Measurements from ENCODE around the gene TMEM144. TPM values are rescaled to one million over a fixed set of nuclear protein-coding genes. Genes with fewer than 3 reads are reported as not detected.

Gene TMEM144
- under 1 TPM in 2 of 5 donors, not detected in 3; 0.09 to 0.32 TPM for total RNA-seq
- 0.11 TPM for total RNA-seq (2013)
- 0 to 2.3 (median 0.07) reads per million in 29 experiments for total RNA-seq

DNA sequence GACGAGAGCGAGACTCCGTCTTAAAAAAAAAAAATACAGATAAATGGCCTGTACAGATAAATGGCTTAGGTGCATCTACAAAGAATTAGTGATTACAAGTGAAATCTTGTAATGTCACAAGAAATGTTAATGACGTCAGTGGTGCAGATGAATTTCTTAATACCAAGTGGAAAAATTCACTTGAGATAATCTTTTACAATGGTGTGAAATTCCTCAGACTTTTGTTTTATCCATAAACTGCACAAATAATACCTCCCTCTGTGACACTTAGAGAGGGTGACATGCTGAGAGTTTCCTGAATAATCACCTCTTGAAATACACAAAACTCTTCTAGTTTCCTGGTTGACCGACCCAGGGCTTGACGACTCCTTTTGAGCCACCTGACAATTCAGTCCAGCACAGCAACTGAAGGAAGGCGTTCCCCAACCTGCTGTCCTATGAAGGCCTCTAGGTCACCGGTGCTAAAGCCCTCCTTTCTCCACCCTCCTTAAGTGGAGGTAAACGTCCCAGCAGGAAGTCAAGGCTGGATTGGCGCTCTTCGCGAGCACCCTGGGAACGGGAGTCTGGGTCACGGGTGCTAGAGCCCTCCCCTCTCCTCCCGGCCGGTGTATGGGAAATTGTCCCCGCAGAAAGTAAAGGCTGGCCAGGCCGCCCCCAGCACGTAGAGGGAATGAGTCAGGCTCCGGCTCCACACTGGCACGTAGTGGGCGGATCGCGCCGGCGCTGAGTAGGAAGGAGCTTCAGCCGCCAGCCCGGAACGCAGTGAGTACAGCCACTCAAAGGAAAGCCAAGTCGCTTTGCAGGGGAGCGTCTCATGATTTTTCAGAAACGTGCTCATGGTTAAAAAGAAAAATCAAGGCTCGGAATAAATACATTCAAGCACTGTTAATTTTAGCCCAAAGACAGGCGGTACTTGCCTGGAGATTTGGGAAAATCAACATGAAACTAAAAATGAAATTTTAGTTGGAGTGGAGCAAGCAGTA is at the start of gene TMEM144:
TSS of gene TMEM144 (plus strand) at position 662 of the 983 bp plus-strand sequence. CDS start 2,182 bp downstream, outside the sequence.
- H3K4me1 ChIP-seq (ENCODE audit: control insufficient read depth in 1 of 2, extremely low read depth in 1 of 2, insufficient read depth in 2 of 2, low read length in 2 of 2), result peaks cover 5 to 10% of the 10 kb centered on the region in 2 experiments
- no peak within 1 kb of the TSS for H3K27ac Mint-ChIP-seq
- no peaks in the 10 kb centered on the region for H3K36me3 ChIP-seq (ENCODE audit: control insufficient read depth in 2 of 2, extremely low read depth in 1 of 2, insufficient read depth in 1 of 2, low read length in 1 of 2)
- 7% methylated on average over 18 of the region's 34 CpGs for WGBS (ENCODE audit: insufficient coverage)
- CTCF ChIA-PET, result no interaction called here
- peaks cover 0 to 29% of the 10 kb centered on the region in 2 donors for H3K27me3 Mint-ChIP-seq
- POLR2A ChIA-PET, result no interaction called here
- H3K4me3 ChIP-seq (ENCODE audit: control insufficient read depth in 1 of 2, extremely low read depth in 1 of 2, low read length in 1 of 2), result peak within 1 kb of the TSS; percentile 7 to 68
- DNase-seq (peak in 21 of 35 experiments; percentile 0 to 37 (median 6)), ATAC-seq (replicated peaks in 1 of 4) (peak in 3 of 4 experiments; percentile 70 to 77 (median 73))
- peaks cover 0 to 5% of the 10 kb centered on the region in 2 experiments for H3K27me3 ChIP-seq (replicated peaks in 1 of 2; ENCODE audit: control insufficient read depth in 2 of 2, extremely low read depth in 1 of 2, insufficient read depth in 2 of 2, low read length in 1 of 2)
- H3K4me3 Mint-ChIP-seq, result peak within 1 kb of the TSS; percentile 67 to 82 (median 70)
- H3K27ac ChIP-seq (ENCODE audit: low read length), result no peak within 1 kb of the TSS
- no peaks in the 10 kb centered on the region for H3K9me3 ChIP-seq
- H3K9me3 Mint-ChIP-seq, result no peaks in the 10 kb centered on the region
- peaks cover 14 to 22% (median 19%) of the 10 kb centered on the region in 3 donors for H3K4me1 Mint-ChIP-seq
- no peaks in the 10 kb centered on the region for H3K36me3 Mint-ChIP-seq

DNA sequence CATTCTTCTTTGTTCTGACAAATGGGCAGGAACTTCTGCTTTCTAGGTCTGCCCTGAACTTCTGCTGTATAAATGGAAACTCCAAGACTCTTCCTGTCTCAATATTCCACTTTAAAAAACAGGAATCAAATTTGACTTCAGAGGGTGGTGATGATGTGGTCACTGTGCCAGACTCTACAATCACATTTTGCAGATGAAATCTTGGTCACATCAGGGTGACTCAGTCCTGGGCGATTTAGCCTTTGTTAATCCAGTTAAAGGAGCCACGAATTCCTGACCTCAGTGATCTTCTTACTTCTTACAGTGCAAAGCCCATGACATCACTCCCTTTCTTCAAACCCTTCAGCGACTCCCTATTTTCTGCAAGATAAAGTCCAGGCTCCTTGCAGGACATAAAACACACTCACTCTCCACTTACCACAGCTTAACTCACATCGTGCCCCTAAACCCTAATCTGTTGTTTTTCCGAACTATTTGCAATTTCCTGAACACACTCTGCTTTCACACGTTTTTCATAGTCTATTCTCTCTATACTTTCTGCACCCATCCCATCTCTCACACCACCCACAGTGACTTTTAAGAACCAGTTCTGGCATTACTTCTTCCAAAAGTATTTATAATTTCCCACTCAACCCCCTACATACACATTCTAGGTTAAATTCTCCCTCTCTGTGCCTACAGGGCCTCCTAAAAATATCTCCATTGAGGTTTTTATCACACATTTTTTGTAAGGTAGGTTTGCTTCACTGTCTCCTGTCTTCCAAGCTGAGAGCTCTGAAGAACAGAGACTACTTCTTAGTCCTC is 48.5 kb upstream of the TMEM144 start:
- ChIA-PET POLR2A (no interaction called here), CTCF (interaction anchor here in 1 of 2 donors (0.6 kb wide), 1 partner anchor 439 kb away, joined by 3 read pairs; no protein-coding TSS in a partner anchor)
- H3K27ac Mint-ChIP-seq, result no peak overlapping the region
- H3K4me3 ChIP-seq (ENCODE audit: control insufficient read depth in 1 of 2, extremely low read depth in 1 of 2, low read length in 1 of 2), result no peak overlapping the region
- H3K9me3 ChIP-seq, result no peaks in the 10 kb centered on the region
- WGBS (ENCODE audit: insufficient coverage), result 33% methylated on average over 6 of the region's 6 CpGs
- ATAC-seq (replicated peaks in 1 of 4), result no peak
- no peak overlapping the region for H3K27ac ChIP-seq (ENCODE audit: low read length)
- H3K4me1 ChIP-seq (ENCODE audit: control insufficient read depth in 1 of 2, extremely low read depth in 1 of 2, insufficient read depth in 2 of 2, low read length in 2 of 2), result peaks cover 0 to 2% of the 10 kb centered on the region in 2 experiments
- no peak for DNase-seq
- H3K9me3 Mint-ChIP-seq, result no peaks in the 10 kb centered on the region
- no peaks in the 10 kb centered on the region for H3K27me3 ChIP-seq (replicated peaks in 1 of 2; ENCODE audit: control insufficient read depth in 2 of 2, extremely low read depth in 1 of 2, insufficient read depth in 2 of 2, low read length in 1 of 2)
- H3K36me3 ChIP-seq (ENCODE audit: control insufficient read depth in 2 of 2, extremely low read depth in 1 of 2, insufficient read depth in 1 of 2, low read length in 1 of 2), result no peaks in the 10 kb centered on the region
- H3K4me1 Mint-ChIP-seq, result no peaks in the 10 kb centered on the region
- H3K4me3 Mint-ChIP-seq, result no peak overlapping the region
- no peaks in the 10 kb centered on the region for H3K36me3 Mint-ChIP-seq
- peaks cover 3 to 15% of the 10 kb centered on the region in 2 donors for H3K27me3 Mint-ChIP-seq

DNA sequence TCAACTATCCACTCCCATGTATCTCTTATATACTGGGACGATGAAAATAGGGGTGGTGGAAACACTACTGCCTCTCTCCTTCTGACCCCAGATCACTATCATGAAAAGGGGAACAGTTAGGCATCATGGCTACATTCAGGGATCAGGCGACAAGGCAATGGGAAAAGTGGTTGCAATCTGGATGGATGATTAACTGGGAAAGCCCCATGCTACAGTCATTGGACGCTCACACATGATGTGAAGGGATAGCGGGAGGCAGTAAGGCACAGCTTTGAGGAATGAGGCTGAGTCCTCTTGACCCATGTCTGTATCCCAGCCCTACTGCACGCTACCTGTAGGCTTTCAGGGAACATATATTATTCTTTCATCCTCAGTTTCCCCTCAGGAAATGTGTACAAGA is 47.7 kb upstream of the TMEM144 start:
- no peaks in the 10 kb centered on the region for H3K4me1 Mint-ChIP-seq
- H3K36me3 Mint-ChIP-seq, result no peaks in the 10 kb centered on the region
- ATAC-seq (replicated peaks in 1 of 4) (no peak), DNase-seq (no peak)
- no peaks in the 10 kb centered on the region for H3K9me3 Mint-ChIP-seq
- no peaks in the 10 kb centered on the region for H3K36me3 ChIP-seq (ENCODE audit: control insufficient read depth in 2 of 2, extremely low read depth in 1 of 2, insufficient read depth in 1 of 2, low read length in 1 of 2)
- no peak overlapping the region for H3K27ac ChIP-seq (ENCODE audit: low read length)
- no peak overlapping the region for H3K4me3 Mint-ChIP-seq
- no peaks in the 10 kb centered on the region for H3K4me1 ChIP-seq (ENCODE audit: control insufficient read depth in 1 of 2, extremely low read depth in 1 of 2, insufficient read depth in 2 of 2, low read length in 2 of 2)
- H3K9me3 ChIP-seq, result no peaks in the 10 kb centered on the region
- H3K27ac Mint-ChIP-seq, result no peak overlapping the region
- no peaks in the 10 kb centered on the region for H3K27me3 ChIP-seq (replicated peaks in 1 of 2; ENCODE audit: control insufficient read depth in 2 of 2, extremely low read depth in 1 of 2, insufficient read depth in 2 of 2, low read length in 1 of 2)
- POLR2A ChIA-PET, result no interaction called here
- 100% methylated on average over 1 of the region's 5 CpGs for WGBS (ENCODE audit: insufficient coverage)
- CTCF ChIA-PET, result no interaction called here
- no peak overlapping the region for H3K4me3 ChIP-seq (ENCODE audit: control insufficient read depth in 1 of 2, extremely low read depth in 1 of 2, low read length in 1 of 2)
- H3K27me3 Mint-ChIP-seq, result peaks cover 3 to 15% of the 10 kb centered on the region in 2 donors

DNA sequence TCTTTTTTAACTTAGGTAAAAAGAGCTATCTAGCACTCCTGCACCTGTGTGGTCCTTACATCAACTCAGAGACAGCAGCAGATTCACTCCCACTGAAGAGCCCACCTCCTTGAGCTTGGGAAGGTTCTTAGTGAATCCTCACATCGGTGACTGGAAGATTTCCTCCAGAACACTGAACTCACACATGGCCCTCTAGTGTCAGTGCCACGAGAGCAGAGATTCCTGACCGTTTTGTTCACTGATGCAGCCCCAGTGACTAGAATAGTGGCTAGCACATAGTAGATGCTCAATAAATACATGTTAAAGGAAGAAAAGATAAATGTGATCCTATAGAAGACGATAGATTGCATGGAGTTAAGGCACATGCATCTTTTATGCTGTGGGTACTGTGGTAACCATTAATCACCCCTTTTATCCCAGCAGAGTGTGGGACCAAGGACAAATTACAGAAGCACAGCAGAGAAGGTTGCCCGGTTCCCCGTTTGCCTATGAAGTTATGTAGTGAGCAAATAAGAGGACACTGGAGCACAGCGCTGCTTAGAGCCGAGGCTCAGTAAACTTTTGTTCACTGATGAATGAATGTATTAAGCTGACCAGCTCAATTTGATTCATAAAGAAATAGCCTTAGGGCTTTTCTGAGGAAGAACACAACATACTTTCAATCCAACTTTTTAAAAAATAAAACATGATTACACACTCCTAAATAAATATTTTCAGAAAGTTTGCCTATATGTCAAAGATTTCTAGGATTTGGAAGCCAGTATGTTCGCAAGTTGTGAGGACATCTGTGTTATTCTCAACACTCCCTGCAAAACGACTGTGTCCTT is 46.1 kb upstream of the TMEM144 start:
- Histone ChIP-seq H3K9me3 (no peaks in the 10 kb centered on the region), H3K4me3 (ENCODE audit: control insufficient read depth in 1 of 2, extremely low read depth in 1 of 2, low read length in 1 of 2) (no peak overlapping the region), H3K27ac (ENCODE audit: low read length) (no peak overlapping the region), H3K4me1 (ENCODE audit: control insufficient read depth in 1 of 2, extremely low read depth in 1 of 2, insufficient read depth in 2 of 2, low read length in 2 of 2) (no peaks in the 10 kb centered on the region), H3K27me3 (replicated peaks in 1 of 2; ENCODE audit: control insufficient read depth in 2 of 2, extremely low read depth in 1 of 2, insufficient read depth in 2 of 2, low read length in 1 of 2) (no peaks in the 10 kb centered on the region), H3K36me3 (ENCODE audit: control insufficient read depth in 2 of 2, extremely low read depth in 1 of 2, insufficient read depth in 1 of 2, low read length in 1 of 2) (no peaks in the 10 kb centered on the region)
- CTCF ChIA-PET, result interaction anchor here in 1 of 2 donors (0.6 kb wide), 1 partner anchor 1035 kb away, joined by 3 read pairs; no protein-coding TSS in a partner anchor
- H3K4me3 Mint-ChIP-seq, result no peak overlapping the region
- H3K27ac Mint-ChIP-seq, result no peak overlapping the region
- H3K4me1 Mint-ChIP-seq, result no peaks in the 10 kb centered on the region
- 69% methylated on average over 5 of the region's 10 CpGs for WGBS (ENCODE audit: insufficient coverage)
- H3K27me3 Mint-ChIP-seq, result peaks cover 3 to 18% of the 10 kb centered on the region in 2 donors
- H3K9me3 Mint-ChIP-seq, result no peaks in the 10 kb centered on the region
- H3K36me3 Mint-ChIP-seq, result no peaks in the 10 kb centered on the region
- DNase-seq, result no peak
- ATAC-seq (replicated peaks in 1 of 4), result no peak
- POLR2A ChIA-PET, result no interaction called here

DNA sequence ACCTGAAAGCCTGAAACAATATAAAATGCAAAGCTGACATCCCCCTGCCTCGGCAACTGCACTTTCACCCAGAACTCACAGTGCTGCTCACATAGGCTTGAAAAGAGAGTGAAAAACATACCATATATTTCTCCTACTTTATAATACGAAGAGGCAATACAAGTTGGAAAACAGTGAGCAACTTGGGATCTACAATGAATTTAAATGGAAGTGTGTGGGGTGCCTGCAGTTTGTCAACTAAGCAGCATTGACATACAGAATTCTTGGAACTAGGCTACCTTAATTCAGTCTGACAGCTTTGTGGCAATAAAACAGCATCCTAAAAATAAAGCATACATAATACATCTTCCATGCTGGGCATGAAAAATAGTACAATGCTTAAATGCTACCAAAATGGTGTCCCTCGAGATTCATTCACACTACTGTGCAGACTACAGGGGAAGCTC is 45.5 kb upstream of the TMEM144 start:
- Mint-ChIP-seq H3K9me3 (no peaks in the 10 kb centered on the region), H3K4me1 (no peaks in the 10 kb centered on the region), H3K4me3 (no peak overlapping the region), H3K27me3 (peaks cover 6 to 18% of the 10 kb centered on the region in 2 donors), H3K36me3 (no peaks in the 10 kb centered on the region), H3K27ac (no peak overlapping the region)
- H3K27me3 ChIP-seq (replicated peaks in 1 of 2; ENCODE audit: control insufficient read depth in 2 of 2, extremely low read depth in 1 of 2, insufficient read depth in 2 of 2, low read length in 1 of 2), result no peaks in the 10 kb centered on the region
- no peak overlapping the region for H3K27ac ChIP-seq (ENCODE audit: low read length)
- DNase-seq (no peak), ATAC-seq (replicated peaks in 1 of 4) (no peak)
- H3K4me1 ChIP-seq (ENCODE audit: control insufficient read depth in 1 of 2, extremely low read depth in 1 of 2, insufficient read depth in 2 of 2, low read length in 2 of 2), result no peaks in the 10 kb centered on the region
- H3K4me3 ChIP-seq (ENCODE audit: control insufficient read depth in 1 of 2, extremely low read depth in 1 of 2, low read length in 1 of 2), result no peak overlapping the region
- no CpG with 5 or more reads among the region's 3 CpGs for WGBS (ENCODE audit: insufficient coverage)
- no peaks in the 10 kb centered on the region for H3K36me3 ChIP-seq (ENCODE audit: control insufficient read depth in 2 of 2, extremely low read depth in 1 of 2, insufficient read depth in 1 of 2, low read length in 1 of 2)
- no peaks in the 10 kb centered on the region for H3K9me3 ChIP-seq
- ChIA-PET POLR2A (no interaction called here), CTCF (no interaction called here)

Data from T-cell (primary cell).